ENCODE data around the gene ZSCAN18.

- TF ChIP-seq CTCF (IDR thresholded peaks at IDR 0.05; ENCODE audit: low read length) (no peak), EZH2 (optimal IDR thresholded peaks at IDR 0.05; ENCODE audit: low read depth, low read length) (no peak)
Observed at GRCh38 chr19:58053480-58054156, 44.4 kb downstream of the ZSCAN18 start.

All from MM.1S (cell line).